ENCODE measurements around the gene HOXC13.

HOXC13 gene

GRCh38 chr12:53966385-53967133, 27.9 kb downstream of the HOXC13 start:
- no peak overlapping the region for H3K9ac ChIP-seq (ENCODE audit: low read depth, low read length)
- H3K36me3 ChIP-seq (ENCODE audit: insufficient read depth, low read length), result no peaks in the 10 kb centered on the region
- no peaks in the 10 kb centered on the region for H3K9me3 ChIP-seq (ENCODE audit: control insufficient read depth, insufficient read depth, low read length)
- no peaks in the 10 kb centered on the region for H3K4me1 ChIP-seq (ENCODE audit: insufficient read depth, low read length)

DNA sequence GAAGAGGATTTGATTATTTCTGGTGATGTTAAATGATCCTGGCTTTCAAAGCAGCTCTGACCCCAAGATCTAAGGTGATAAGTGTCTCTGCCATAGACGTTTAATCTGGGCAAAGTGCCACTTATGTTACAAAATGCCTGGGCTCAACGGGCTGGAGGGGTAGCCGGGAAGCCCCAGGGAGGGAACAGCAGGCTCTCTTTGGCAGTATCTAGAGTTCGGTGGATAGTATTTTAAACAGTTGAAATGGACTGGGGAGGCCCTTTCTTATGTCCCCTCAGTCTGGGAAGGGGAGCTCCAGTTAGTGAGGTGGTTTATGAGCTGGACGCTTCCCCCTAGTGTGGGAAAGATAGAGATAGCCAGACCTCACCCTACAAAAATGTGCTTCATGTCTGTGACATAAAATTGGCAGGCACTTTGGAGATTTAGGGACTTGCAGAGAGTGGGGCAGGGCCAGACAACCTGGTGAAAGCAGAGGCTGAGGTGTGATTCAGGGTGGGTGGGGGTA, 28.8 kb downstream of the HOXC13 start:
- Histone ChIP-seq H3K9me3 (ENCODE audit: control insufficient read depth, insufficient read depth, low read length) (no peaks in the 10 kb centered on the region), H3K9ac (ENCODE audit: low read depth, low read length) (no peak overlapping the region), H3K4me1 (ENCODE audit: insufficient read depth, low read length) (no peaks in the 10 kb centered on the region), H3K36me3 (ENCODE audit: insufficient read depth, low read length) (no peaks in the 10 kb centered on the region)

GRCh38 chr12:53968214-53969127, 29.8 kb downstream of the HOXC13 start:
- H3K9me3 ChIP-seq (ENCODE audit: control insufficient read depth, insufficient read depth, low read length), result no peaks in the 10 kb centered on the region
- no peak overlapping the region for H3K9ac ChIP-seq (ENCODE audit: low read depth, low read length)
- no peaks in the 10 kb centered on the region for H3K4me1 ChIP-seq (ENCODE audit: insufficient read depth, low read length)

DNA sequence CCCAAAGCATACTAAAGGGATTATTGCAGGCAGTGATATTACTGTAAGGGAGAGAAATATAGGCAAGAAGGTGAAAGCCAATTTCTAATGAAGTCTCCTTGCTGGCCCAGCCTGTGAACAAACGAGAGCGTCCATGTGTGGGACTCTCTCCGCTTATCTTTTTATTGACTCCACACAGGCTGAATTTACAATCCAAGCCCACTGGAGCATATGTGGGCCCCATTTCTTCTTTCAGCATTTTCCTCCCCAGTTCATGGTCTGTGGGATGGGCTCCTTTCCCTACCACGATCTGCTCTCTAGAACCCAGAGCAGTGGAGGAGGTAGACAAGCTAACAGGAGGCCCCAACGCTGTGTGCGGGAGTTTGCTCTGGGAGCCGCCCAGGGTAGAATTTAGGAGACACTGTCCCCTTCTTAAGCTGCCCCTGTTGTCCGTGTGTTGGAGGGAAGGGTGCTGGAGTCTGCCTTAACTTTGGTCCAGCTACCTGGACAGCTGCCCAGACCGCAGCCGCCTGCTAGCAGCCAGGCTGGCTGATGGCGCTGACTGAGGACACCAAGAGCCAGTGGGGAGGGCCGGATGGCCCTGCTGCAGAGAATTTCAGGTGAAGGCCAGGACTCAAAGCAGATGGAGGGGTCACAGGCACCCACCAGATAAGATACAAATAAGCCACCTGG, 31.1 kb downstream of the HOXC13 start:
- Histone ChIP-seq H3K9me3 (ENCODE audit: control insufficient read depth, insufficient read depth, low read length) (no peaks in the 10 kb centered on the region), H3K9ac (ENCODE audit: low read depth, low read length) (no peak overlapping the region), H3K4me1 (ENCODE audit: insufficient read depth, low read length) (no peaks in the 10 kb centered on the region), H3K36me3 (ENCODE audit: insufficient read depth, low read length) (no peaks in the 10 kb centered on the region)

More at GRCh38 chr12:53968214-53969127, 29.8 kb downstream of the HOXC13 start:
- no peaks in the 10 kb centered on the region for H3K36me3 ChIP-seq (ENCODE audit: insufficient read depth, low read length)

GRCh38 chr12:53970451-53970850, 31.8 kb downstream of the HOXC13 start:
- Histone ChIP-seq H3K9ac (ENCODE audit: low read depth, low read length) (no peak overlapping the region), H3K9me3 (ENCODE audit: control insufficient read depth, insufficient read depth, low read length) (no peaks in the 10 kb centered on the region), H3K4me1 (ENCODE audit: insufficient read depth, low read length) (no peaks in the 10 kb centered on the region), H3K36me3 (ENCODE audit: insufficient read depth, low read length) (no peaks in the 10 kb centered on the region)

GRCh38 chr12:53971129-53971528, 32.5 kb downstream of the HOXC13 start:
- Histone ChIP-seq H3K9ac (ENCODE audit: low read depth, low read length) (no peak overlapping the region), H3K4me1 (ENCODE audit: insufficient read depth, low read length) (no peaks in the 10 kb centered on the region), H3K36me3 (ENCODE audit: insufficient read depth, low read length) (no peaks in the 10 kb centered on the region), H3K9me3 (ENCODE audit: control insufficient read depth, insufficient read depth, low read length) (no peaks in the 10 kb centered on the region)

- Histone ChIP-seq H3K9ac (ENCODE audit: low read depth, low read length) (no peak overlapping the region), H3K4me1 (ENCODE audit: insufficient read depth, low read length) (no peaks in the 10 kb centered on the region)
These were observed 33.1 kb downstream of the HOXC13 start for GRCh38 chr12:53971686-53972085.

DNA sequence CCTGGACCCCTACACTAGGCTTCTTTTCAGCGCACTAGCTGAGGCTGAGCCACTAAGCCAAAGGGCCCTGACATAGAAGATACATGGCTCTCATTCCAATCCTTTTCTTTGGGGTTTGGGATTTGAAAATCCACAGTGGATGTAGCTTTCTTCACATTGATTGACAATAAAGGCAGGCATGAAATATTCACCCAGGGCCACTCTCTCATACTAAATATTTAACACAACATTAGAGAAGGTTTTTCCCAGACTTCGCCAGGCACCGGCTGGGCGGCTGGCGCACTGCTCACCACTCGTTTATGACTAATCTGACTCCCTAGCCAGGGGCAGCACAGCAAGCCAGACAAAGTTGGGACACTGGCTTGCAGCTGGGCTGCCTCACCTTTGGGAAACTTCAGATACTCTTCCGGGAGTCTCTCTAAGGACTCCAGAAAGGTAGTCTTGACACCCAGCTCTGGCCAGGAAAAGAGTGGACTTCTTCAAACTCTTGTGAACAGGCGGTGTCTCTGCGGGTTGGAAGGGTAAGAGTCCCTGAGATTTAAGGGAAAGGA, 33.6 kb downstream of the HOXC13 start:
- H3K9me3 ChIP-seq (ENCODE audit: control insufficient read depth, insufficient read depth, low read length), result no peaks in the 10 kb centered on the region
- no peaks in the 10 kb centered on the region for H3K36me3 ChIP-seq (ENCODE audit: insufficient read depth, low read length)
- no peak overlapping the region for H3K9ac ChIP-seq (ENCODE audit: low read depth, low read length)
- no peaks in the 10 kb centered on the region for H3K4me1 ChIP-seq (ENCODE audit: insufficient read depth, low read length)

More at GRCh38 chr12:53971686-53972085, 33.1 kb downstream of the HOXC13 start:
- no peaks in the 10 kb centered on the region for H3K36me3 ChIP-seq (ENCODE audit: insufficient read depth, low read length)
- no peaks in the 10 kb centered on the region for H3K9me3 ChIP-seq (ENCODE audit: control insufficient read depth, insufficient read depth, low read length)

DNA sequence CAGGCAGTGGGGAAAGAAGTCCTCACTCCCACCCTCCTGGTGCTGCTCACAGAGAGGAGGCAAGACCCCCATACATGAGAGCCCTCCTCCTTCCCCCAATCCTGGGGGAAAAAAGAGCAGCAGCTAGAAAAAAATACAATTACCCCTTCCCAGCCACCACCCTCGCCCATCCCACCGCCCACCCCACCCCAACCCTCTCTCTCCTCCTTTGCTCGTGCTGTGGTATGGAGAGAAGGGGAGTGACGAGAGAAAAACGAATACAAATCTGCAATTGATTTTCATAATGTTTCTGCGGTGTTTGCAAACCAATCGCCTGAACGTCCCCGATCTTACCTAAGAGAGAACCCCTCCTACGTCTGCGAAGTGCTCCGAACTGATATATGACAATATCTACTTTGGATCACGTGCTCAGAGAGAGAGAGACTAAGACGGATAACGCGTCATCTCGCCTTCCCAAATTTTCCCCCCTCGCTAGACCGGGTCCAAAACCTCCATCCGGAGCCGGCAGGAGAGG, 34.1 kb downstream of the HOXC13 start, which contains the start of gene HOXC11:
Gene HOXC11, plus strand, starts transcription at position 405 of the 514 bp plus-strand sequence. CDS start 116 bp downstream, outside the sequence.
- peak within 1 kb of the TSS; percentile 38; the same call in 1 of the 2 replicates for H3K9ac ChIP-seq (ENCODE audit: low read depth, low read length)

DNA sequence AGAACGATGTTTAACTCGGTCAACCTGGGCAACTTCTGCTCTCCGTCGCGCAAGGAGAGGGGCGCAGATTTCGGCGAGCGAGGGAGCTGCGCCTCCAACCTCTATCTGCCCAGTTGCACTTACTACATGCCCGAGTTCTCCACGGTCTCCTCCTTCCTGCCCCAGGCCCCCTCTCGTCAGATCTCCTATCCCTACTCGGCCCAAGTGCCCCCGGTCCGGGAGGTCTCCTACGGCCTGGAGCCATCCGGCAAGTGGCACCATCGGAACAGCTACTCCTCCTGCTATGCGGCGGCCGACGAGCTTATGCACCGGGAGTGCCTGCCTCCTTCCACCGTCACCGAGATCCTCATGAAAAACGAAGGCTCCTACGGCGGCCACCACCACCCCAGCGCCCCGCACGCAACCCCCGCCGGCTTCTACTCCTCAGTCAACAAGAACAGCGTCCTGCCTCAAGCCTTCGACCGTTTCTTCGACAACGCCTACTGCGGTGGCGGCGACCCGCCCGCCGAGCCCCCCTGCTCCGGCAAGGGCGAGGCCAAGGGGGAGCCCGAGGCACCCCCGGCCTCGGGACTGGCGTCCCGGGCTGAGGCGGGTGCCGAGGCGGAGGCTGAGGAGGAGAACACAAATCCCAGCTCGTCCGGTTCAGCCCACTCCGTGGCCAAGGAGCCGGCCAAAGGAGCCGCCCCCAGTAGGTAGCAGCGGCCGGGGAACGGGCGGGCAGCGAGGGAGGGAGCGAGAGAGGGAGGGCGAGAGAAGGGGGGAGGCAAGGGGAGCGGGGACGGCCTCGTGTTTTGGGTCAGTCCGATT, 34.8 kb downstream of the HOXC13 start:
- peak overlapping the region; percentile 38; the same call in 1 of the 2 replicates for H3K9ac ChIP-seq (ENCODE audit: low read depth, low read length)
- no peaks in the 10 kb centered on the region for H3K4me1 ChIP-seq (ENCODE audit: insufficient read depth, low read length)
- H3K36me3 ChIP-seq (ENCODE audit: insufficient read depth, low read length), result no peaks in the 10 kb centered on the region
- no peaks in the 10 kb centered on the region for H3K9me3 ChIP-seq (ENCODE audit: control insufficient read depth, insufficient read depth, low read length)

More for the DNA sequence above, 34.1 kb downstream of the HOXC13 start, which contains the start of gene HOXC11:
- Histone ChIP-seq H3K36me3 (ENCODE audit: insufficient read depth, low read length) (no peaks in the 10 kb centered on the region), H3K4me1 (ENCODE audit: insufficient read depth, low read length) (no peaks in the 10 kb centered on the region), H3K9me3 (ENCODE audit: control insufficient read depth, insufficient read depth, low read length) (no peaks in the 10 kb centered on the region)

DNA sequence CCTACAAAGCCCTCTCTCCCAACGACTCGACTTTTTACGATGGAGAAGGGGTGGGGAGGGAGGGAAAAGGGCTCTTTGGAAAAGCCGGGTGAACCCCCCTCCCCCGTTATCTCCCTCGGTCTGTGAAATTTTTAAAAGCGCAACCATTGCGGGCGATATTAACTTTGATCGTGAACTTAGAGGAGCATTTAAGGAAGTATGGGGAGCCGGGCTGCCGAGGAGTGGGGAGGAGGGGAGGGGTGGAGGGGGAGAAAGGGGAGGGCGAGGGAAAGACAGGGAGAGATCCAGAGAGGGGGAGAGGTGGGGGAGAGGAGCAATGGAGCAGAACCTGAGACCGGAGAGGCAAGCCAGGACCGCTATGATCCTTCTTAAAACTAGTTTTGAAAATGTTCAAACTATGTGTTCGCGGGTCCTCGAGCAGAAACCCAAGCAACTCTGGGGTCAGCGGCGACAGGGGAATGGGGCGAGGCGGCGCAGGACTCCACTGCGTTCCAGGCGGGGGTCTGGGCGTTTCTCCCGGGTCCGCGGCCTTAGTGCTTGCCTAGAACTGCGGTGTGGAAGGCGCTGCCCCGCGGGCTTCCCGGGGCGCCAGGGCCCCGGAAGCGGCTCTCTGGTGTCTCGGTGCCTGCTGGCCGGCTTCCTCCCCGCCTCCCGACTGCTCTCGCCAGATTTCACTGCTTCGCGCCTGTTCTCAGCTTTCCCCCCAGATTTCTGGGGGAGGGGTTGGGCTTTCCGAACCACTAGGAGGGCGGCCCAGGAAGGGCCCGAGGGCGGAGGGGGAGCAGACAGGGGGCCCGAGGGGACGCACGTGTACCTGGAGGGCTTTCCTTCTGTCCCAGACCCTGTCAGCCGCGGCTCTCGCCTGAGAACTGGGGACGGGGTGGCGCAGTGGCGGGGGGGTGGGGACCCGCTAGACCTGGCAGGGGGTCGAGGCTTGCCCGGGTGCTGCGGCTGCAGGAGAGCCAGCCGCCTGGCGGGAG, 35.7 kb downstream of the HOXC13 start, which contains the start of gene HOTAIR:
Gene HOTAIR, minus strand, starts transcription at position 871 of the 980 bp plus-strand sequence.
- peak within 1 kb of the TSS; percentile 38; the same call in 1 of the 2 replicates for H3K9ac ChIP-seq (ENCODE audit: low read depth, low read length)
- H3K4me1 ChIP-seq (ENCODE audit: insufficient read depth, low read length), result no peaks in the 10 kb centered on the region
- H3K36me3 ChIP-seq (ENCODE audit: insufficient read depth, low read length), result no peaks in the 10 kb centered on the region
- H3K9me3 ChIP-seq (ENCODE audit: control insufficient read depth, insufficient read depth, low read length), result no peaks in the 10 kb centered on the region

GRCh38 chr12:53975064-53975471, 36.4 kb downstream of the HOXC13 start:
- no peaks in the 10 kb centered on the region for H3K4me1 ChIP-seq (ENCODE audit: insufficient read depth, low read length)
- no peak overlapping the region for H3K9ac ChIP-seq (ENCODE audit: low read depth, low read length)
- H3K9me3 ChIP-seq (ENCODE audit: control insufficient read depth, insufficient read depth, low read length), result no peaks in the 10 kb centered on the region
- H3K36me3 ChIP-seq (ENCODE audit: insufficient read depth, low read length), result no peaks in the 10 kb centered on the region

Measured in ES-I3 (cell line).